Measurements from ENCODE around the gene ABLIM1.

GRCh38 chr10:114499116-114499515 lies 159.0 kb downstream of the ABLIM1 start:
- TF ChIP-seq, protein P1, sequence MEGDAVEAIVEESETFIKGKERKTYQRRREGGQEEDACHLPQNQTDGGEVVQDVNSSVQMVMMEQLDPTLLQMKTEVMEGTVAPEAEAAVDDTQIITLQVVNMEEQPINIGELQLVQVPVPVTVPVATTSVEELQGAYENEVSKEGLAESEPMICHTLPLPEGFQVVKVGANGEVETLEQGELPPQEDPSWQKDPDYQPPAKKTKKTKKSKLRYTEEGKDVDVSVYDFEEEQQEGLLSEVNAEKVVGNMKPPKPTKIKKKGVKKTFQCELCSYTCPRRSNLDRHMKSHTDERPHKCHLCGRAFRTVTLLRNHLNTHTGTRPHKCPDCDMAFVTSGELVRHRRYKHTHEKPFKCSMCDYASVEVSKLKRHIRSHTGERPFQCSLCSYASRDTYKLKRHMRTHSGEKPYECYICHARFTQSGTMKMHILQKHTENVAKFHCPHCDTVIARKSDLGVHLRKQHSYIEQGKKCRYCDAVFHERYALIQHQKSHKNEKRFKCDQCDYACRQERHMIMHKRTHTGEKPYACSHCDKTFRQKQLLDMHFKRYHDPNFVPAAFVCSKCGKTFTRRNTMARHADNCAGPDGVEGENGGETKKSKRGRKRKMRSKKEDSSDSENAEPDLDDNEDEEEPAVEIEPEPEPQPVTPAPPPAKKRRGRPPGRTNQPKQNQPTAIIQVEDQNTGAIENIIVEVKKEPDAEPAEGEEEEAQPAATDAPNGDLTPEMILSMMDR (conservative IDR thresholded peaks at IDR 0.05), result no peak
- TF ChIP-seq ZFX (IDR thresholded peaks at IDR 0.05), result no peak

All from C4-2B (cell line).